ENCODE data around the gene MCTP2.
A peak's percentile ranks its signal among the peaks of the same experiment; 100 is the strongest.

MCTP2 gene

DNA sequence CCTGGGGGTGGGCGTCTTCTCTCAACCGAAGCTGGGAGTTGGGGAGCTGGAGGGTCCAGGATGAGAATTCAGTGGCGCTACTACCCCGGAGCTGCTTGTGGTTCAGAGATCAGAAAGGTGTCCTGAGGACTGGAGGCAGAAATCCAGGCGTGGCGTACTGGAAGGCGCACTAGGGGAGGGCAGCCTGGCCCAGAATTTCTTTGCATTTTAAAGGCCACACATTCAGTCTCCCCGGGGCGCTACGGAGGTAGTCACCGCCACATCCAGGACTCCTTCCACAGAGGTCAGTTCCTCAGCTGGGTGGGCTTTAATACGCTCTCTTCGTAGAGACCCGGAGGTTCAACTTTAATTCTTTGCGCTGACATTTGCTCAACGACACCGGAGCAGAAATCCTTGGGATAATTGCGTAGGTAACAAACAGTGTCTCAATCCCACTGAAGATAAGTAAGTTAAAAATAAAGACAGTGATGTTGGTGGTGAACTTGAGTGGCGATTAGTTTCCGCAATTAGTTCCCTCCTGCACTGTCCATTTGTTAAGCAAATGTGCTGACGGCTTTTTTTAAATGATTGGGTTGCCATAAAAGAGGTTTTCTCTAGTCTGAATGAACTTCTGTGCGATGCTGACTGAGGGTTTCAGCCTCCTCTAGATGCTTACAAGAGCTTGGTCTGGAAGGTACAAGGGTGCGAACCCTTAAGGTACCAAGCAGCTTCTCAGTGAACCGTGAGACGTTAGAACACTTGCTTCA, 535 bp downstream of the MCTP2 start:
- peaks cover 52% of the 10 kb centered on the region for H3K79me2 ChIP-seq (ENCODE audit: insufficient read depth, low read length)
- H3K9me3 ChIP-seq (ENCODE audit: insufficient read depth, low read length) = no peaks in the 10 kb centered on the region
- H4K20me1 ChIP-seq (ENCODE audit: low read depth, low read length) = no peaks in the 10 kb centered on the region; the same call in 1 of the 2 replicates
- H2AFZ ChIP-seq (ENCODE audit: low read depth, low read length, severe bottlenecking) = peak overlapping the region; percentile 11
- TF ChIP-seq, protein P1, sequence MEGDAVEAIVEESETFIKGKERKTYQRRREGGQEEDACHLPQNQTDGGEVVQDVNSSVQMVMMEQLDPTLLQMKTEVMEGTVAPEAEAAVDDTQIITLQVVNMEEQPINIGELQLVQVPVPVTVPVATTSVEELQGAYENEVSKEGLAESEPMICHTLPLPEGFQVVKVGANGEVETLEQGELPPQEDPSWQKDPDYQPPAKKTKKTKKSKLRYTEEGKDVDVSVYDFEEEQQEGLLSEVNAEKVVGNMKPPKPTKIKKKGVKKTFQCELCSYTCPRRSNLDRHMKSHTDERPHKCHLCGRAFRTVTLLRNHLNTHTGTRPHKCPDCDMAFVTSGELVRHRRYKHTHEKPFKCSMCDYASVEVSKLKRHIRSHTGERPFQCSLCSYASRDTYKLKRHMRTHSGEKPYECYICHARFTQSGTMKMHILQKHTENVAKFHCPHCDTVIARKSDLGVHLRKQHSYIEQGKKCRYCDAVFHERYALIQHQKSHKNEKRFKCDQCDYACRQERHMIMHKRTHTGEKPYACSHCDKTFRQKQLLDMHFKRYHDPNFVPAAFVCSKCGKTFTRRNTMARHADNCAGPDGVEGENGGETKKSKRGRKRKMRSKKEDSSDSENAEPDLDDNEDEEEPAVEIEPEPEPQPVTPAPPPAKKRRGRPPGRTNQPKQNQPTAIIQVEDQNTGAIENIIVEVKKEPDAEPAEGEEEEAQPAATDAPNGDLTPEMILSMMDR (IDR thresholded peaks at IDR 0.05; ENCODE audit: insufficient read depth, low read length, poor library complexity, severe bottlenecking) = no peak
- TF ChIP-seq EZH2phosphoT487 (conservative IDR thresholded peaks at IDR 0.05; ENCODE audit: low read length) = no peak
- peak overlapping the region; percentile 98 for H3K4me2 ChIP-seq (ENCODE audit: low read depth, low read length, poor library complexity, severe bottlenecking)
- H3K9ac ChIP-seq (ENCODE audit: low read length) = peak overlapping the region; percentile 83
- H3K36me3 ChIP-seq (ENCODE audit: low read length) = peaks cover 4% of the 10 kb centered on the region; the same call in 1 of the 2 replicates
- no peaks in the 10 kb centered on the region for H3K27me3 ChIP-seq (ENCODE audit: low read length)
- H3K4me3 ChIP-seq (ENCODE audit: insufficient read depth, low read length, poor library complexity, severe bottlenecking) = peak overlapping the region; percentile 83
- no peaks in the 10 kb centered on the region for H3K9me2 ChIP-seq (replicated peaks; ENCODE audit: insufficient read depth, low read length)
- H3F3A ChIP-seq (ENCODE audit: insufficient read depth) = peaks cover 48% of the 10 kb centered on the region
- H3K27ac ChIP-seq (ENCODE audit: low read depth, low read length) = peak overlapping the region; percentile 95

GRCh38 chr15:94233441-94233840, 2.1 kb downstream of the MCTP2 start:
- H3K4me3 ChIP-seq (ENCODE audit: insufficient read depth, low read length, poor library complexity, severe bottlenecking) = peak overlapping the region; percentile 83

GRCh38 chr15:94234300-94234699, 2.9 kb downstream of the MCTP2 start:
- Histone ChIP-seq H3K9me3 (ENCODE audit: insufficient read depth, low read length) (no peaks in the 10 kb centered on the region), H3K27ac (ENCODE audit: low read depth, low read length) (peak overlapping the region; percentile 95), H4K20me1 (ENCODE audit: low read depth, low read length) (peaks cover 6% of the 10 kb centered on the region; the same call in 1 of the 2 replicates), H3K79me2 (ENCODE audit: insufficient read depth, low read length) (peaks cover 76% of the 10 kb centered on the region), H3K36me3 (ENCODE audit: low read length) (peaks cover 4% of the 10 kb centered on the region; the same call in 1 of the 2 replicates), H3F3A (ENCODE audit: insufficient read depth) (peaks cover 57% of the 10 kb centered on the region), H3K27me3 (ENCODE audit: low read length) (no peaks in the 10 kb centered on the region), H3K9ac (ENCODE audit: low read length) (peak overlapping the region; percentile 83), H3K4me2 (ENCODE audit: low read depth, low read length, poor library complexity, severe bottlenecking) (peak overlapping the region; percentile 98), H3K9me2 (replicated peaks; ENCODE audit: insufficient read depth, low read length) (no peaks in the 10 kb centered on the region), H2AFZ (ENCODE audit: low read depth, low read length, severe bottlenecking) (no peak overlapping the region), H3K4me3 (ENCODE audit: insufficient read depth, low read length, poor library complexity, severe bottlenecking) (peak overlapping the region; percentile 83)
- TF ChIP-seq, protein P1 (IDR thresholded peaks at IDR 0.05; ENCODE audit: insufficient read depth, low read length, poor library complexity, severe bottlenecking) = no peak
- TF ChIP-seq EZH2phosphoT487 (conservative IDR thresholded peaks at IDR 0.05; ENCODE audit: low read length) = no peak

More at GRCh38 chr15:94233441-94233840, 2.1 kb downstream of the MCTP2 start:
- Histone ChIP-seq H3K36me3 (ENCODE audit: low read length) (peaks cover 4% of the 10 kb centered on the region; the same call in 1 of the 2 replicates), H4K20me1 (ENCODE audit: low read depth, low read length) (peaks cover 2% of the 10 kb centered on the region; the same call in 1 of the 2 replicates), H3K27me3 (ENCODE audit: low read length) (no peaks in the 10 kb centered on the region), H3K79me2 (ENCODE audit: insufficient read depth, low read length) (peaks cover 68% of the 10 kb centered on the region), H2AFZ (ENCODE audit: low read depth, low read length, severe bottlenecking) (no peak overlapping the region), H3K27ac (ENCODE audit: low read depth, low read length) (peak overlapping the region; percentile 95), H3F3A (ENCODE audit: insufficient read depth) (peaks cover 59% of the 10 kb centered on the region), H3K9me2 (replicated peaks; ENCODE audit: insufficient read depth, low read length) (no peaks in the 10 kb centered on the region), H3K9ac (ENCODE audit: low read length) (peak overlapping the region; percentile 83), H3K4me2 (ENCODE audit: low read depth, low read length, poor library complexity, severe bottlenecking) (peak overlapping the region; percentile 98), H3K9me3 (ENCODE audit: insufficient read depth, low read length) (no peaks in the 10 kb centered on the region)
- no peak for TF ChIP-seq EZH2phosphoT487 (conservative IDR thresholded peaks at IDR 0.05; ENCODE audit: low read length)
- TF ChIP-seq, protein P1 (IDR thresholded peaks at IDR 0.05; ENCODE audit: insufficient read depth, low read length, poor library complexity, severe bottlenecking) = no peak
